Neural cell (in vitro differentiated cells): ENCODE results near the gene S100A1. TPM values are rescaled to one million over a fixed set of nuclear protein-coding genes. Genes with fewer than 3 reads are reported as not detected.

ENCODE experiments used
- H2AFZ ChIP-seq: fragments of 200-600, 300-800 bp; sonication (generic), shearing (Covaris generic); 2 replicates; pipeline ENCODE4 v1.6.0; 2014; ENCODE audit warnings: low read depth, mild to moderate bottlenecking, antibody characterized with exemption, low read length, moderate library complexity
- H3F3A ChIP-seq: fragments of 200-600 bp; shearing (Covaris generic); 2 replicates; pipeline ENCODE4 v1.6.1; 2016; ENCODE audit warnings: mild to moderate bottlenecking, moderate library complexity, mixed read lengths, antibody characterized with exemption, low read length; ENCODE audit not compliant: insufficient read depth, poor library complexity, severe bottlenecking
- H3K27ac ChIP-seq: fragments of 200-600, 300-800 bp; sonication (generic), shearing (Covaris generic); 2 replicates; pipeline ENCODE4 v1.5.1; 2014; ENCODE audit warnings: mild to moderate bottlenecking, low read length, moderate library complexity
- H3K27me3 ChIP-seq: fragments of 300-800, 200-600 bp; sonication (generic), shearing (Covaris generic); 2 replicates; pipeline ENCODE4 v1.6.0; 2014; ENCODE audit warnings: mild to moderate bottlenecking, low read depth, low read length, moderate library complexity; ENCODE audit not compliant: insufficient read depth
- H3K36me3 ChIP-seq: fragments of 300-800, 200-600 bp; sonication (generic), shearing (Covaris generic); 2 replicates; pipeline ENCODE4 v1.5.1; 2014; ENCODE audit warnings: mild to moderate bottlenecking, antibody characterized with exemption, low read length, moderate library complexity; ENCODE audit not compliant: insufficient read depth
- H3K4me2 ChIP-seq: fragments of 300-800, 200-600 bp; sonication (generic), shearing (Covaris generic); 2 replicates; pipeline ENCODE4 v1.6.0; 2014; ENCODE audit warnings: mild to moderate bottlenecking, low read length
- H3K4me3 ChIP-seq: fragments of 300-800, 200-600 bp; sonication (generic), shearing (Covaris generic); 2 replicates; pipeline ENCODE4 v1.5.1; 2014; ENCODE audit warnings: mild to moderate bottlenecking, low read length, moderate library complexity
- H3K79me2 ChIP-seq: fragments of 200-600 bp; shearing (Covaris generic); replicated peaks from 2 replicates; pipeline ENCODE4 v1.6.0; 2014; ENCODE audit warnings: mild to moderate bottlenecking, low read length, moderate library complexity; ENCODE audit not compliant: insufficient read depth
- H3K9ac ChIP-seq: fragments of 300-800, 200-600 bp; sonication (generic), shearing (Covaris generic); 2 replicates; pipeline ENCODE4 v1.6.1; 2016; ENCODE audit warnings: mild to moderate bottlenecking, low read length, mixed read lengths
- H3K9me2 ChIP-seq: fragments of 200-600 bp; shearing (Covaris generic); 2 replicates; pipeline ENCODE4 v1.6.1; 2016; ENCODE audit warnings: mild to moderate bottlenecking, low read length, mixed read lengths; ENCODE audit not compliant: insufficient read depth
- H3K9me3 ChIP-seq: fragments of 200-600, 300-800 bp; sonication (generic), shearing (Covaris generic); 2 replicates; pipeline ENCODE4 v1.6.1; 2016; ENCODE audit warnings: mild to moderate bottlenecking, mixed run types, low read length, moderate library complexity, mixed read lengths
- H4K20me1 ChIP-seq: fragments of 200-600 bp; shearing (Covaris generic); 2 replicates; pipeline ENCODE4 v1.6.1; 2016; ENCODE audit warnings: mild to moderate bottlenecking, mixed run types; ENCODE audit not compliant: insufficient read depth
- CTCF ChIP-seq: fragments of 450-650 bp; IDR thresholded peaks from 2 replicates; pipeline ENCODE4 v1.5.1; 2014; ENCODE audit warnings: antibody characterized with exemption, mild to moderate bottlenecking, moderate library complexity; ENCODE audit not compliant: poor library complexity, severe bottlenecking
- EP300 ChIP-seq: fragments of 450-650 bp; conservative IDR thresholded peaks from 2 replicates; pipeline ENCODE4 v1.6.1; 2014; ENCODE audit warnings: antibody characterized with exemption, mild to moderate bottlenecking, moderate library complexity; ENCODE audit not compliant: poor library complexity, severe bottlenecking
- EZH2 ChIP-seq: fragments of 200-600, 300-800 bp; shearing (Covaris generic), sonication (generic); IDR thresholded peaks from 2 replicates; pipeline ENCODE4 v1.6.1; 2014; ENCODE audit warnings: antibody characterized with exemption, low read length, borderline replicate concordance, mild to moderate bottlenecking; ENCODE audit not compliant: insufficient read depth, poor library complexity, severe bottlenecking
- MXI1 ChIP-seq: fragments of 450-650 bp; conservative IDR thresholded peaks from 2 replicates; pipeline ENCODE4 v1.6.1; 2014; ENCODE audit warnings: antibody characterized with exemption, mild to moderate bottlenecking; ENCODE audit not compliant: poor library complexity, severe bottlenecking
- POLR2AphosphoS5 ChIP-seq: IDR thresholded peaks from 2 replicates; pipeline ENCODE4 v1.6.1; 2012
- RAD21 ChIP-seq: fragments of 450-650 bp; conservative IDR thresholded peaks from 2 replicates; pipeline ENCODE4 v1.6.1; 2014; ENCODE audit warnings: antibody characterized with exemption, mild to moderate bottlenecking, moderate library complexity
- REST ChIP-seq: IDR thresholded peaks from 2 replicates; pipeline ENCODE4 v1.6.1; 2012; ENCODE audit warnings: borderline replicate concordance
- SMC3 ChIP-seq: fragments of 450-650 bp; conservative IDR thresholded peaks from 2 replicates; pipeline ENCODE4 v1.6.1; 2014; ENCODE audit warnings: antibody characterized with exemption, mild to moderate bottlenecking, moderate library complexity; ENCODE audit not compliant: poor library complexity
- TAF1 ChIP-seq: IDR thresholded peaks from 2 replicates; pipeline ENCODE4 v1.6.1; 2012; ENCODE audit warnings: low read depth
- polyA plus RNA-seq: library from polyadenylated mRNA; depleted of rRNA; stranded (reverse); fragments of >200 nt; gene quantifications from 2 replicates; pipeline ENCODE4 v1.2.3, GENCODE V29; 2014

The S100A1 gene
- polyA plus RNA-seq, 1 donor from 2014 or later = not detected

- no peak for TF ChIP-seq POLR2AphosphoS5
- TF ChIP-seq RAD21 = no peak
- no peak for TF ChIP-seq REST
- no peak for TF ChIP-seq MXI1
- TF ChIP-seq CTCF = no peak
- TF ChIP-seq TAF1 = no peak
- TF ChIP-seq EP300 = no peak
- no peak for TF ChIP-seq SMC3
- no peak for TF ChIP-seq EZH2
- no peak overlapping the region for H2AFZ ChIP-seq
These were observed 17.9 kb upstream of the S100A1 start for GRCh38 chr1:153610334-153610733.

GRCh38 chr1:153610811-153611301 is 17.4 kb upstream of the S100A1 start:
- Histone ChIP-seq H3K9me2 (no peaks in the 10 kb centered on the region), H3K9me3 (no peaks in the 10 kb centered on the region), H3K79me2 (no peaks in the 10 kb centered on the region), H3K9ac (no peak overlapping the region), H2AFZ (no peak overlapping the region), H3F3A (no peaks in the 10 kb centered on the region), H4K20me1 (no peaks in the 10 kb centered on the region), H3K4me3 (no peak overlapping the region), H3K36me3 (no peaks in the 10 kb centered on the region), H3K27ac (no peak overlapping the region), H3K27me3 (no peaks in the 10 kb centered on the region), H3K4me2 (no peak overlapping the region)
- no peak for TF ChIP-seq CTCF
- TF ChIP-seq REST = no peak
- no peak for TF ChIP-seq TAF1
- TF ChIP-seq SMC3 = no peak
- no peak for TF ChIP-seq POLR2AphosphoS5
- no peak for TF ChIP-seq MXI1
- TF ChIP-seq EZH2 = no peak
- no peak for TF ChIP-seq RAD21
- no peak for TF ChIP-seq EP300

More at GRCh38 chr1:153610334-153610733, 17.9 kb upstream of the S100A1 start:
- H3K27me3 ChIP-seq = no peaks in the 10 kb centered on the region
- H3K27ac ChIP-seq = no peak overlapping the region
- no peak overlapping the region for H3K4me2 ChIP-seq
- no peak overlapping the region for H3K9ac ChIP-seq
- H4K20me1 ChIP-seq = no peaks in the 10 kb centered on the region
- H3K4me3 ChIP-seq = no peak overlapping the region
- H3K79me2 ChIP-seq = no peaks in the 10 kb centered on the region
- H3K9me3 ChIP-seq = no peaks in the 10 kb centered on the region
- no peaks in the 10 kb centered on the region for H3K36me3 ChIP-seq
- H3F3A ChIP-seq = no peaks in the 10 kb centered on the region
- H3K9me2 ChIP-seq = no peaks in the 10 kb centered on the region
